ENCODE measurements around the gene VAV1.

DNA sequence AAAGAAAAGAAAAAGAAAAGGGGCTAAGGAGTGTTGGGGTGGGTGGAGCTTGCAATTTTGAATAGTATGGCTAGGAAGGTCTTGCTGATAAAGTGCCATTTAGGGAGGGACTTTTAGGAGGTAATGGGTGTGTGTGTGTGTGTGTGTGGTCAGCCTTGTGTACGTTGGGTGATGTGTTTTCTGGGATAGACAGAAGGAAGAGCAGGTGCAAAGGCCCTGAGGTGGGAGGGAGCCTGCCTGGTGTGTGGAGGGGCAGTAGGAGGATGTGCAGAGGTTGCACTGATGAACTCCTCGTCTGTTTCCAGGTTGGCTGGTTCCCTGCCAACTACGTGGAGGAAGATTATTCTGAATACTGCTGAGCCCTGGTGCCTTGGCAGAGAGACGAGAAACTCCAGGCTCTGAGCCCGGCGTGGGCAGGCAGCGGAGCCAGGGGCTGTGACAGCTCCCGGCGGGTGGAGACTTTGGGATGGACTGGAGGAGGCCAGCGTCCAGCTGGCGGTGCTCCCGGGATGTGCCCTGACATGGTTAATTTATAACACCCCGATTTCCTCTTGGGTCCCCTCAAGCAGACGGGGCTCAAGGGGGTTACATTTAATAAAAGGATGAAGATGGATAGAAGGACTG, 84.4 kb downstream of the VAV1 start:
- TF ChIP-seq, protein P1, sequence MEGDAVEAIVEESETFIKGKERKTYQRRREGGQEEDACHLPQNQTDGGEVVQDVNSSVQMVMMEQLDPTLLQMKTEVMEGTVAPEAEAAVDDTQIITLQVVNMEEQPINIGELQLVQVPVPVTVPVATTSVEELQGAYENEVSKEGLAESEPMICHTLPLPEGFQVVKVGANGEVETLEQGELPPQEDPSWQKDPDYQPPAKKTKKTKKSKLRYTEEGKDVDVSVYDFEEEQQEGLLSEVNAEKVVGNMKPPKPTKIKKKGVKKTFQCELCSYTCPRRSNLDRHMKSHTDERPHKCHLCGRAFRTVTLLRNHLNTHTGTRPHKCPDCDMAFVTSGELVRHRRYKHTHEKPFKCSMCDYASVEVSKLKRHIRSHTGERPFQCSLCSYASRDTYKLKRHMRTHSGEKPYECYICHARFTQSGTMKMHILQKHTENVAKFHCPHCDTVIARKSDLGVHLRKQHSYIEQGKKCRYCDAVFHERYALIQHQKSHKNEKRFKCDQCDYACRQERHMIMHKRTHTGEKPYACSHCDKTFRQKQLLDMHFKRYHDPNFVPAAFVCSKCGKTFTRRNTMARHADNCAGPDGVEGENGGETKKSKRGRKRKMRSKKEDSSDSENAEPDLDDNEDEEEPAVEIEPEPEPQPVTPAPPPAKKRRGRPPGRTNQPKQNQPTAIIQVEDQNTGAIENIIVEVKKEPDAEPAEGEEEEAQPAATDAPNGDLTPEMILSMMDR (tag by site-specific recombination; IDR thresholded peaks at IDR 0.05), result no peak
- TF ChIP-seq ZNF121 (tag by site-specific recombination; IDR thresholded peaks at IDR 0.05) (no peak), OVOL3 (tag by site-specific recombination; IDR thresholded peaks at IDR 0.05) (no peak), ZNF585B (tag by site-specific recombination; IDR thresholded peaks at IDR 0.05) (no peak), ZNF350 (tag by site-specific recombination; IDR thresholded peaks at IDR 0.05) (no peak), MEIS1 (CRISPR knock-in tag; IDR thresholded peaks at IDR 0.05; ENCODE audit: borderline replicate concordance) (no peak), ZNF423 (tag by site-specific recombination; IDR thresholded peaks at IDR 0.05) (no peak), ZNF560 (tag by site-specific recombination; IDR thresholded peaks at IDR 0.05; ENCODE audit: borderline replicate concordance) (no peak), SETDB1 (IDR thresholded peaks at IDR 0.05; ENCODE audit: insufficient read length, low read length) (no peak), ZFP69B (tag by site-specific recombination; IDR thresholded peaks at IDR 0.05) (no peak), ZNF184 (tag by site-specific recombination; IDR thresholded peaks at IDR 0.05) (no peak), ZNF416 (tag by site-specific recombination; IDR thresholded peaks at IDR 0.05) (no peak)

Measured in HEK293 (cell line).